HG03045 (cell line): ENCODE measurements around the gene TUBA3E.
"Not testable (repeated sequence)": the region's sequence is repeated elsewhere in the genome, so short reads cannot be mapped to it uniquely, and the experiment has no call there.

Experiments used
- ATAC-seq: cut with Tn5 transposase; IDR thresholded peaks from one replicate; pipeline ENCODE4 v1.9.1; 2021; ENCODE audit warnings: mild to moderate bottlenecking, moderate library complexity; ENCODE audit not compliant: unreplicated experiment

TUBA3E gene

DNA sequence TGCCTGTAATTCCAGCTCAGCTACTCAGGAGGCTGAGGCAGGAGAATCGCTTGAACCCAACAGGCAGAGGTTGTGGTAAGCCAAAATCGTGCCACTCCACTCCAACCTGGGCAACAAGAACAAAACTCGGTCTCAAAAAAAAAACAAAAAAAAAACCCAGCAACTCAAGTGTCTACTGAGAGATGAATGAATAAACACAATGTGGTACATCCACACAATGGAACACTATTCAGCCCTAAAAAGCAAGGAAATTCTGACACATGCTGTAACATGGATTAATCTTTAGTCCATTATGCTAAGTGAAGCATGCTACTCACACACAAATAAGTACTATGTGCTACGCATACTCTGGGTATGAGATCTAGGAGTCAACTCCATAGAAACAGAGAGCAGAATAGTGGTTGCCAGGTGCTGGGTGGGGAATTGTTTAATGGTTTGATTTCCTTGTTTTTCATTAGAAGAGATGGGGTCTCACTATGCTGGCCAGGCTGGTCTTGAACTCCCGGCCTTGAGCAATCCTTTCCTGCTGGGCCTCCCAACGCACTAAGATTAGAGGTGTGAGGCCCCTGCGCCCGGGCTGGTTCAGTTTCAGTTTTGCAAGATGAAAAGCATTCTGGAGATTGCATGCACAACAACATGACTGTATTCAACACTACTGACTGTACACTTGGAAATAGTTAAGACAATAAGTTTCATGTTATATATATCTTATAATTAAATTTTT is 32.8 kb downstream of the TUBA3E start:
- ATAC-seq: no peak

DNA sequence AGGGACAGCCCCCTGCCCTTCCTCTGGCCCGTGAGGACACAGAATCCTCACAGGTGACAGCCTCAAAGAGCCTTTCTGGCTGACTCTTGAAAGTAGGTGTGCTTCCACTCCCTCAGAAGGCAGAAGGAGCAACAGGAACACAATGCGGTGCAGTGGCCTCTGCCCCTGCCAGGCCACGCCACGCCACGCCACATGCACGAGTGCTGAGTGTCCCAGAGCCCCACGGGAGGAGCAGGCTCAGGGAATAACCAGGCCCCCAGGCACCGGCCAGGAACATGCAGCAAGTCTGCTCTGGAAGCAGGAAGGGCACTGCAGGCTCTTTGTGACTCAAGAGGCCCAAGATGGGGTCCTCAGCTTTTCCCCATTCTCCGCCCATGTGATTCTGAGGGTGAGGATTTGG is 35.3 kb downstream of the TUBA3E start:
- no peak for ATAC-seq

DNA sequence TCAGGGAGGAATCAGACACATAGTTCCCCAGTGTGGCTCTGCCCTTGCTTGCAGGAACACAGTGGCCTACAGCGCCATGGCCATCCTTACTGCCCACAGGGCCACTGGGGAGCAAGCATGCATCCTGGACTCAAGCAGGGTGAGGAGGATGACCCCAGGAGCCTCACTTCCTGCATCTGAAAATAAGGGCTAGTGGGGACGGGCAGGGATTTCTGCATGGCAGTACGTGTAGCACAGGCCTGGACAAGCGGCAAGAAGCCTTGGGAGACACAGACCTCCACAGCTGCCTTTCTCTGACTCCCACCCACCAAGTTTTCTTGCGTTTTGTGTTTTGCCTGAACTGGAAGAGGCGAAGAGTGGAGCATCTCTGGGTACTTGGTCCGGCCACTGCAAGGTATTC is 35.8 kb downstream of the TUBA3E start:
- ATAC-seq: not testable (repeated sequence)

DNA sequence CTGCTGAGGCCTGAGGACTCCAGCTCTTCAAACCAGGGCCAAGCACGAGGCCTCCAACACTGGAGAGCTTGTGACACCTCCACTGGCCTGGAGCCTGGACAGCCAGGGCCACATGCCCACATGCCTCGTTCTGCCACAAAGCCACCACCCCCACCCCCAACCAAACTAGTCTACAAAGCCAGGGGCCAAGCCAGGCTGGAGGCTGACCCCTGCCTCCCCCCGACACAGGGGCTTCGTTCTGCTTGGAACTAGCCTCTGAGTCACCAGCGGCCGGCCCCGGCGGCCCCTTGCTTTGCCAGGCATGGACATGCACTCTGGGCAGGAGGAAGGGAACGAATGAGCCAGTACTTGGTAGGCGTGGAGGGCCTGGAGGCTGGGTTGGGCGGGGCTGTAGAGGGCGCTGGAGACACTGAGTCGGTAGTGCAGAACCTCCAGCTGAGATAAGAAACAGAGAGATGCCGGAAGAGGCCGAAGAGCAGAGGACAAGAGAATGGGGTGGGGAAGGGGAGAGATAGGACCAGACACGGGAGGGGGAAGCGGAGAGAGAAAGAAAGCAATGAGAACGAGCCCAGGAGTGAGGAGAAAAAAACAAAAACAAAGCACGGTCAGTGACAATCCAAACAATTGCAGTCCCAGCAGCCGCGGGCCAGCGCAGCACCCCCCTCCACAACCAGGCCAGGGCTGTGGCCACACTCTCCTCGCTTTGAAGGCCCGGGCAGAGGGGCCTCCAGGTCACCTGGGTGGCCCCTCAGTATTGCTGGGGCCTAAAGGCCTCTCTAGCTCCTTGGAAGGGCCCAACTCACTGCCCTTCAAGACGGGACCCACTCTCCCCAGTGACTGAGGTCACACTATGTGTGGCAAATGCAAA is 37.2 kb downstream of the TUBA3E start:
- ATAC-seq: not testable (repeated sequence)

DNA sequence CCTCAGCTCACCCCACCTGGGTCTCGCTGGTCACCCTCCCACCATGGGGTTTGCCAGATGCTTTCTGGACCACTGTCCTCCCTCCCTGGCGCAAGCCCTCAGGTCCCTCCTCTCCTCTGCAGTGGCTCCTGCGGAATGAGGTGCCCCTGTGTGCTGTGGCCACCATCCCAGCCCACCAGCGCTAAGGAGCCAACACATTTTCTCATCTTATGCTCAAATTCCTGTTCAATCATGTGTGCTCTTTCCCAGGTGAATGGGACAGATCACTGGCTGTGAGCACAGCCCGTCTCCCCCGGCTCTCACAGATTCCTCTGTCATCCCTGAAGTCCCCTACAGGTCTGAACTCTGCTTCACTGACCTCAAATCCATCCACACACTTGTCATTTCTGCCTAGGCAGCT is 38.1 kb downstream of the TUBA3E start:
- ATAC-seq: no peak

DNA sequence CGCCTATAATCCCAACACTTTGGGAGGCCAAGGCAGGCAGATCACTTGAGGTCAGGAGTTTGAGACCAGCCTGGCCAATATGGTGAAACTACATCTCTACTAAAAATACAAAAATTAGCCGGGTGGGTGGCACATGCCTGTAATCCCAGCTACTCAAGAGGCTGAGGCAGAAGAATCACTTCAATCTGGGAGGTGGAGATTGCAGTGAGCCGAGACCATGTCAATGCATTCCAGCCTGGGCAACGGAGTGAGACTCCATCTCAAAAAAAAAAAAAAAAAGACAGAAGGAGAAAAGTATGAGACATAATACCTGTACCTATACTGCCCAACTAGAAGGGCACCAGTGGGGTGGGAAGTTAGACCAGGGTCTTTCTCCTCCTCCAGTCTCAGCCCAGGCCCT is 38.9 kb downstream of the TUBA3E start:
- ATAC-seq: not testable (repeated sequence)

DNA sequence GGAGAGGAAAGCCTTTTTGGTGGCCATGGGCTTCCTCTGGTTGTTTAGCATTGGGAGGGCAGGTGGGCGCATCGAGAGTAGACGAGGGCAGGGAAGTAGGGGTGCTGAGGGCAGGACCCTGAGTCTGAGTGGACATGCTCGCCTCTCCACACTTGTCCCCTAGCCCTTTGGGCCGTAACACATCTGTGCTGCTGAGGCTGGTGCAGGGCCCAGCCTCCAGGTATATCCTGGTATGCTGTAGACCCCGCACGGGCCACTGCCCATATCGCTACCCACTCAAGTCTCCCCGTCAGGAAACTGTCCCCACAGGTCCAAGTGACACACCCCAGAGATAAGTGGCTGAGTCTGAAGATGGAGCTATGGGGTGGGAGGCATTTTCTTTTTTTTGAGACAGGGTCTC is 39.6 kb downstream of the TUBA3E start:
- no peak for ATAC-seq

DNA sequence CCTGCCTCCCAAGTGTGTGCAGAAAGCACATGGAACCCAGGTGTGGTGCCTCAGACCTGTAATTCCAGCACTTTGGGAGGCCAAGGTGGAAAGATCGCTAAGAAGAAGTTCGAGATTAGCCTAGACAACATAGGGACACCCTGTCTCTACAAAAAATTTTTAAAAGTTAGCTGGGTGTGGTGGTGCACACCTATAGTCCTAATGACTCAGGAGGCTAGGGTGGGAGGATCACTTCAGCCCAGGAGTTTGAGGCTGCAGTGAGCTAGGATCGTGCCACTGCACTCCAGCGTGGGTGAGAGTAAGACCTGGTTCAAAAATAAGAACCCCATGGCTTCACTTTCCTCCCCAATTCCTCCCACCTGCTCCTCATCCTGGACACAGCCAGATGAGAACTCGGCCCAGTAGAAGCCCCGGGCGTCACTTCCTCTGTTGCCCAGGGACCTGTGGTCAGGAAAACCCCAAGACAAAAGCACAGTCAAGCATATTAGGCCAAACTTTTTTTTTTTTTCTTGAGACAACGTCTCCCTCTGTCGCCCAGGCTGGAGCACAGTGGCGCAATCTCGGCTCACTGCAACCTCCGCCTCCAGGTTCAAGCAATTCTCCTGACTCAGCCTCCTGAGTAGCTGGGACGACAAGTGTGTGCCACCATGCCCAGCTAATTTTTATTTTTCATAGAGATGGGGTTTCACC is 40.3 kb downstream of the TUBA3E start:
- peak; percentile 76 for ATAC-seq

DNA sequence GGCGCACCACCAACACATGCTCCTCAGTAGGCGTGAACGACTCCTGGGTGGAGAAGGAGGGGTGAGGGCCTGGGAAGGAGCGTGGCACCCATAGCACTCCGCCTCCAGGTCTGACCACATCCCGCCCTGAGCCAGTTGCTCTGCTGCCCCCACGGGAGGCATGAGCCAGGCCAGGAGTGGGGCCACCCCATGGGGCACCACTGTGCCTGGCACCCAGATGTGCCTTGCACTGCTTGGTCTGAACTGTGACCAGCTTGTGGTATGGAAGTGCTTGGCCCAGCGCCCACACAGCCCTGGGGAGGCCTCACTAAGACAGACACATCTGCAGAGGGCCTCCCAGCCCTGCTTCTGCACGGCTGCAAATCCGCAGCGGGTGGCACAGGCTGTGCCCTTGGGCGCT is 40.9 kb downstream of the TUBA3E start:
- ATAC-seq: peak; percentile 30

DNA sequence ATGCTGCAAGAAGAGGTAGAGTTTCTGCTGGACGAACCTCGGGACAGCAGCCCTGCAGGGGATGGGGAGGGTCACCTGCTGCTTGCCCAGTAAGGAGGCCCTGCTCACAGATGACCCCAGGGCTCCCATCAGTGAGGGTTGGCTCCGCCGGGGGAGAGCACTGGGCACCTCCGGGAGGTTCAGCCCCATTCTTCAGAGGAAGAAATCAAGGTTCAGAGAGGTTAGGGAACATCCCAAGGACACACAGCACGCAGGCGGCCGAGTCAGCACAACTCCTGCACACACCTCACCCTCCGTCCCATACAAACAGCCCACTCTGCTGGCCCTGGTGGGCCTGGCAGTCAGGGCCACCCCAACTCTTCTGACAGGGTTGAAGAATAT is 41.6 kb downstream of the TUBA3E start:
- ATAC-seq: no peak

DNA sequence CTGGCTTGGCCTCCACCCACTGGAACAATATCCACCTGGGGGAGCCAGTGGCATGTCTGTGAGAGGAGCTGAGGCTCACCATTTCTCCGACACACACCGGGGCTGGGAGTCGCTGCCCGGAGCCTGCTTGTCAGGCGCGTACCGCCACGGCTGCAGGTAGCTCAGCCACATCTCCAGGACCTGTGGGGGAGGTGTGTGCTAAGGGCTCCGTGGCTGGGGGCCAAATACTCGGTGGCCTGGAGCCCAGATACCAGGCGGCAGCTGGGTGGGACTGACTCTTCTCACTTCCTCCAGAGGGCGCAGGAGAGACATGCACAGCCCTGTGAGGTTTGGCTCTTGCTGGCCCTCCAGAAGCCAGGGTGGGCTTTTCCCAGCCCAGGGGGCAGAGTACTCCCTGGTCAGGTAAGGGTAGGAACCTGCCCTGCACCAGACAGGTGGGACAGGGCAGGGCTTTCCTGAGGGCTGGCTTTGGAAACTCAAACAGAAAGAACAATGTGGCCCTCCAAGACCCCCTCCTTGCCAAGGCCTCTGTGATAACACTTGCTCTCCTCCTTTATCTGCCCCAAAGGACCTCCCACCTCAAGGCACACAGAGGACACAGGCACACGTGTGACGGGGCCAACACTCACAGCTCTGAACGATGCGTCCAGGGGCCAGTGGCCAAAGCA is 42.1 kb downstream of the TUBA3E start:
- ATAC-seq: not testable (repeated sequence)

DNA sequence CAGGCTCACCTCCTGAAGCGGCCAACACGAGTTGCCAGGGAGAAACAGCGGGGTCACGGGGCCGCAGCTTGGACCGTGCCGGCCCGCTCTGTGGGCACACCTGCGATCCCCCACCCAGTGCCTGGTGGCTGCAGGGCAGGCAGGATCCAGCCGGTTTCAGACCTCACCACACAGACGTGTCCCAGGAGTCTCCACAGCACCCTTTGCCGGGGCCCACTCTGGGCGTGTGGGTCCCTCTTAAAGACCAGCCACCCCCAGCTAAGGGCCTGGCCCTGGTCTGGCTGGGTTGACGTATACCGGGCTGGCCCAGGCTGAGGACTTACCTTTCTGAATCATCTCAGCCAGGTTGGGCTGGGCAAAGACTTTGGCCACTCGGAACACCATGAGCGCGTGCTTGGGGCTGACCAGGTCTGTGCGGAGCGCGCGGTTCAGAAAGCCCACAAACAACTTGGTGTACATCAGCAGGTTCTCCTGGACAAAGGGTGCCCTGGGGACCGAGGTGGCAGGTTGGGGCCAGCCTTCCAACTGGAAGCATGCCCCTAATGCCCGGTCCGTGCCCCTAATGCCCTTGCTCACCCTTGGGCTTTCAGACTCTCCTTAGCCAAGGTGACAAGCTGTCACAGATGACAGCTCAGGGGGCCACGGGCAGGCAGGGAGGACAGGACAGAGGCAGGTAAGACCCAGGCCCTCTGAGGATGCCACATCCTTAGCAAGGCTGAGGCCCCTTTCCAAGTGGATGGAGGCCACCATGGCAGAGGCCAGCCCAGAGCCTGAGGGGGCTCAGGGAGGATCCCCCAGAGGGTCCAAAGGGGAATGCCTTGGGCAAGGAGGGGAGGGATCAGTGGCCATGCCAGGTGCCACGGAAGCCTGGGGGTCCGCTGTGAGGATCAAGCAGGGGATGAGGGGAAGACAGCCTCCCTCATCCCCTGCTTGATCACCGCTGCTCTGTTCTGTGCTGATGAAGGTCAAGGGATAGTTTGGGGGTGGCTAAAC is 43.2 kb downstream of the TUBA3E start:
- no peak for ATAC-seq

DNA sequence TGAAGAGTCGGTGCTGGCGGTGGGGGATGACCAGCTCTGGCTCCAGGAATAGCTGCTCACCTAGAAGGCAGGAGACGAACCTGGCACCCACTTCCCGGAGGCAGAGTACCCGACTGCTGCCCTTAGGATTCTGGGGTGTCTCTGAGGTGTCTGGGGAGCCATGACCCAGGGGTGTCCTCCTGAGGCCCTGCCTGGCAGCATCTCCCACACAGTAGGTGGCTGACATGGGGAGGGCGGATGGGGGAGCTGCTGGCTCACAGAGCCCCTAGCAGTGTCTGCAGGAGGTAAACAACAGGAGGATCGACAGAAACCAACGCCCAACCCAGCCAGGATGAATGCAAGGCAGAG is 43.8 kb downstream of the TUBA3E start:
- ATAC-seq: not testable (repeated sequence)

DNA sequence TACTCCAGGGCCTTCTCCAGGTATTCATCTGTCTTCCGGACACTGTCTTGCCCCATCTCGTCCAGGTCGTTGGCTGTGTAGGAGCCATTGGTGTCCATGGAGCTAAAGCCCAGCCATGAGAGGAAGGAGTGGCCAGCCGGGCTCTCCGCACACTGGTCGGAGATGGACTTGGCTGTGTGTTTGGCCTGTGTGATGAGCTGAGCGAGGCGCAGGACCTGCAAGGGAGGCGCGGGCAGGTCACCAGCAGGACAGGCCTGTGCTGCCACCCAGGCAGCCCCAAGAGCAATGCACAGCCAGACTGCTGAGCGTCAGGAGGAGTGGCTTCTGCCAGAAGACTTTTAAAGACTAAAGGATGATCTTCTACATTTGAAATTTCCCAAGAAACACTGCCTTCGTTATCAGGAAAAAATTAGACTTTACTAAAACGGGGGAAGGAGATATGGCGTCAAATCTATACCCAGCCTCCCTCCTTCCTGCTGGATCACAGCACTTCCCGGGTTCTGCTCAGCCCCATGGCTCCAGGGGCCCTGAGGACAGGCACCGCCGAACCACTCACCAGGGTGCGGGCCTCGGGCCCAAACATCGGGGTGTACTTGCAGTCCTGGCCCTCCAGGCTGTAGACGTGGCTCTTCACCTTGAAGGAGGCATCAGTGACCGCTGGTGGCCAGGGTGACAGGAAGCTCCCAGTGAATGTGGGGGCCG is 44.4 kb downstream of the TUBA3E start:
- not testable (repeated sequence) for ATAC-seq

DNA sequence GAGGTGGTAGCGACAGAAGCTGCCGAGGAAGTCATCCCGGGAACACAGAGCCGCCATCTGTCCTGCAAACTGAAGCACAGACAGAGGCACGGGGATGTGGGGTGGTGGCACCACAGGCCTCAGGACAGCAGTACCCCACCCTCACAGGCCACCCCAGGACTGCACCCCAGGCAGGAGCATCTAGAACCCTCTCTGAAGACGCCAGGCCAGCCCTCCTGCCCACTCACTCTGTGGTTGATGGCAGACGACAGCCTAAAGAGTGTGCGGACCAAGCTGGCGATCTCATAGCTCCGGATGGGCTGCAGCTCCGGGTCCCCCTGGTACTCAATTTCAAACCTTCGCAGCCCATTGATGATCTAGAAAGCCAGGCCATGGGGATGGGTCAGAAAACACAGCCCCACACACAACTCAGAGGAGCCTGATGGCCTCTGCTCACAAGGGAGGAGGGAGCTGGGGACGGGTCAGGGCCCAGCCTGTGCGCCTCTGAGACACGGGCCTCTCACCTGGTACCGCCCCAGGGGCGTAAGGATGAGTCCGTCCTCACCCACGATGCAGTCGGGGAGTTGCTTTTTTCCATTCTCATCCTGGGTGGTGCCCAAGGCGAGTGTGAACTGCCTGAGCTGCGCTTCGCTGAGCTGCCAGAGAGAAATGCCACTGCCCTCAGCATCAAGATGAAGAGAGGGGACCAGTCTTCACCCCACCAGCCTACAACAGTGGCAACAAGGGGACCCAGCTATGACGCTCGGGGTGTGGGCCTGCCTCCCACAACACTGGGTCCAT is 45.2 kb downstream of the TUBA3E start:
- no peak for ATAC-seq

DNA sequence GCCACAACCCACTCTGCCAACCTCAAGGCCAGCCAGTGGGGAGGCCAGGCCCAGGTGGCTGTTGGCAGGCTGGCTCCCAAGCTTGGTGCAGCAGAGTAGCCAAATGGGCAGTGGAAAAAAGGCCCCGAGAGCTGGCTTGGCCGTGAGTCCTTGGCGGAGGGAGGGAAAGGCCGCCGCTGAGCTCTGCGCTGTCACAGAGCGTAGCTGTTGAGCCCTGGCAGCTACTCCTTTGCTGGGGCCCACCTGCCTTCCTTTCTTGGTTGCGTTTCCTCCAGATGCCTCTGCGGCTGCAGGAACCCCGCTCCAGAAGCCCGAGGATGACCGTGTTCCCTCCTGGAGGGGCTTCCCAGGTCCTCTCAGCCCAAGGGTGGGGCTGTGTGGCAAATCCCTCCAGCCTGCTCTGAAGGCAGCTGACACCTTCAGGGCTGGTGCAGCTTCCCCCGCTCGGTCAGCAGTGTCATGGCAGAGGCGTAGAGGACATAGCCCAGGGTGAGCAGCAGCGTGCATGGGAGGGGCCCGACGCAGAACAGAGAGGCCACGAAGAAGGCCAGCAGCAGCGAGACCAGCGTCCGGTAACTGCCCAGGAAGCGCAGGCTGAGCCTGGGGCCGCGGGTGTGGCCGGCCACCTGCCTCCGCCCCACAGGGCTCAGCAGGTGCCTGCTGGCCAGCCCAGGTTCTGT is 46.0 kb downstream of the TUBA3E start:
- ATAC-seq: not testable (repeated sequence)

DNA sequence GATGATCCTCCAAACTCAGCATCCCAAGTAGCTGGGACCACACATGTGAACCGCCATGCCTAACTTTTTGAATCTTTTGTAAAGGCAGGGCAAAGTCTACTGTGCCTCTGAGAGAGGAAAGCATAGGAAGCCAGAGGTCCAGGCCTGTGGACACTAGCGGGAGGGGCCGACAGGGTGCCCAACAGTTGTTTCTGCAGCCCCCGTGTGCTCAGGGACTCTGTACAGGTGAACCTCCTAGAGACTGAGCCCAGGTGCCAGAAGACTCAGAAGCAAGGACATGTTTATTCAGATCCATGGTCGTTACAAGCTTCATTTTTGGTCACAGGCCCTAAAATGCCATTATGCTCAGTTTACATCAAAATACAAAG is 47.1 kb downstream of the TUBA3E start:
- ATAC-seq: not testable (repeated sequence)
